PC-3 (cell line): ENCODE data around the gene SYT1.

Source experiments
- CTCF ChIP-seq: fragments of 300-600 bp; sonication (generic); conservative IDR thresholded peaks from 2 replicates; pipeline ENCODE4 v1.5.1; 2017; ENCODE audit warnings: antibody characterized with exemption, low read depth, mild to moderate bottlenecking, low read length
- EZH2phosphoT487 ChIP-seq: fragments of 300-600 bp; sonication (generic); IDR thresholded peaks from 2 replicates; pipeline ENCODE4 v1.6.1; 2018; ENCODE audit warnings: mild to moderate bottlenecking, antibody characterized with exemption, low read length, borderline replicate concordance

GRCh38 chr12:79326222-79326621 lies 461.6 kb downstream of the SYT1 start:
- TF ChIP-seq CTCF (no peak), EZH2phosphoT487 (no peak)
